ENCODE data around the gene ZNF512B. TPM values are rescaled to one million over a fixed set of nuclear protein-coding genes. Genes with fewer than 3 reads are reported as not detected.

Gene ZNF512B
- total RNA-seq, 2 experiments from 2014 or later: 7.2 to 14.3 TPM

DNA sequence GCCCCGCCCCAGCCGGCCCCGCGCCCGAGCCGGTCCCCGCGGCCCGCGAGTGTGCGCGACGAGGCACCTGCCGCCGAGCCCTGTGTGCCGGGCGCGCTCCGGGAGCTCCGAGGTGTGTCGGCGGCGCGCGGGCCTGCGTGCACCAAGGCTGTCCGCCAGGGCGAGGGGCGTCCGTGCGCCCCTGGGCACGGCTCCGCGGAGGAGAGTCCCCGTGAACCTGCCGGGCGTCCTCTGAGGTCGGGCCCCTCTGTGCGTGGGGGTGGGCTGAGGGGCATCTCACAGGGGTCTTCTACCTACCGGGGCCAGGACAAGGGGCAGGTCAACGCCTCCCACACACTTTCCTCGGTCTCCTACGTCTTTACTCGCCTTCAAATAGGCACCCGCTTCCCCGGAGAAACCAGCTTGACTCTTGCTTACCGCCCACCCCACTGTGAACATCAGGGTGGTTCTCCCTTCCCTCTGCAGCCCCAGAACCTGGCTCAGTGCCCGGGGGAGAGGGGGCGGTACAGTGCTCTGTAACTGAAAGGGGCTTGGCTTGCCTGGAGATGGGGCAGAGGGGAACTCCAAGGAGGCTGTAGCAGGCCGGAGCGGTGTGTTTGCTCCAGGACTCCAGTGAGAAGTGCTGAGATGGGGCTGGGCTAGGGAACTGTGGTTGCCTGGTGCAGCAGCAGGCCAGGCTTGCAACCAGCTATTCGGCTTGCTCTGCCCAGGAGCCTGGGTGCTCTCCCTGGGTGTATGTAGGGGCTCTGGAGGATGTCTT lies 10.0 kb upstream of the ZNF512B start, which contains the start of gene SAMD10:
Gene SAMD10 (minus strand): TSS at position 86 of the 760 bp plus-strand sequence. CDS start 175 bp downstream, outside the sequence.
- Histone ChIP-seq H3K79me2 (ENCODE audit: insufficient read depth, low read depth, low read length) (peaks cover 14% of the 10 kb centered on the region), H3K4me2 (ENCODE audit: low read length) (peak within 1 kb of the TSS; percentile 96), H2AFZ (ENCODE audit: low read length) (peak within 1 kb of the TSS; percentile 50), H3K4me3 (ENCODE audit: low read depth, low read length, poor library complexity, severe bottlenecking) (peak within 1 kb of the TSS; percentile 82), H3K9me3 (ENCODE audit: low read length) (no peaks in the 10 kb centered on the region), H4K20me1 (ENCODE audit: insufficient read depth, low read length) (no peaks in the 10 kb centered on the region), H3K4me1 (ENCODE audit: insufficient read depth, low read length, poor library complexity, severe bottlenecking) (peaks cover 35% of the 10 kb centered on the region), H3K9me2 (ENCODE audit: insufficient read depth, low read length) (no peaks in the 10 kb centered on the region), H3K27ac (ENCODE audit: low read depth, low read length, poor library complexity, severe bottlenecking) (peak within 1 kb of the TSS; percentile 89), H3K36me3 (ENCODE audit: insufficient read depth, low read length) (peaks cover 27% of the 10 kb centered on the region)
- peak; percentile 73 for DNase-seq (ENCODE audit: low spot score)
- ChIA-PET POLR2A (interaction anchor here (1.3 kb wide), 1 partner anchor 23 kb away, joined by 4 read pairs; no protein-coding TSS in a partner anchor), CTCF (ENCODE audit: unreplicated experiment) (interaction anchor here (0.9 to 1.2 kb wide), 3 partner anchors 81 to 140 kb away, joined by 3 to 4 read pairs (median 3); no protein-coding TSS in a partner anchor)
- no peak for TF ChIP-seq EZH2phosphoT487 (IDR thresholded peaks at IDR 0.05; ENCODE audit: borderline replicate concordance, low read depth, low read length)
- TF ChIP-seq, protein P1, sequence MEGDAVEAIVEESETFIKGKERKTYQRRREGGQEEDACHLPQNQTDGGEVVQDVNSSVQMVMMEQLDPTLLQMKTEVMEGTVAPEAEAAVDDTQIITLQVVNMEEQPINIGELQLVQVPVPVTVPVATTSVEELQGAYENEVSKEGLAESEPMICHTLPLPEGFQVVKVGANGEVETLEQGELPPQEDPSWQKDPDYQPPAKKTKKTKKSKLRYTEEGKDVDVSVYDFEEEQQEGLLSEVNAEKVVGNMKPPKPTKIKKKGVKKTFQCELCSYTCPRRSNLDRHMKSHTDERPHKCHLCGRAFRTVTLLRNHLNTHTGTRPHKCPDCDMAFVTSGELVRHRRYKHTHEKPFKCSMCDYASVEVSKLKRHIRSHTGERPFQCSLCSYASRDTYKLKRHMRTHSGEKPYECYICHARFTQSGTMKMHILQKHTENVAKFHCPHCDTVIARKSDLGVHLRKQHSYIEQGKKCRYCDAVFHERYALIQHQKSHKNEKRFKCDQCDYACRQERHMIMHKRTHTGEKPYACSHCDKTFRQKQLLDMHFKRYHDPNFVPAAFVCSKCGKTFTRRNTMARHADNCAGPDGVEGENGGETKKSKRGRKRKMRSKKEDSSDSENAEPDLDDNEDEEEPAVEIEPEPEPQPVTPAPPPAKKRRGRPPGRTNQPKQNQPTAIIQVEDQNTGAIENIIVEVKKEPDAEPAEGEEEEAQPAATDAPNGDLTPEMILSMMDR (conservative IDR thresholded peaks at IDR 0.05; ENCODE audit: low read length): 0 out of 2 replicates have a peak, but pooled peaks have one; percentile 16
- BruUV-seq (replicated peaks): no TSS peak
- intact Hi-C loops (cut with micrococcal nuclease; ENCODE audit: unreplicated experiment): loop anchor here (1.0 to 10.0 kb wide), 3 partner anchors 98 to 355 kb away; partner anchors contain the start of genes GMEB2 and RGS19

DNA sequence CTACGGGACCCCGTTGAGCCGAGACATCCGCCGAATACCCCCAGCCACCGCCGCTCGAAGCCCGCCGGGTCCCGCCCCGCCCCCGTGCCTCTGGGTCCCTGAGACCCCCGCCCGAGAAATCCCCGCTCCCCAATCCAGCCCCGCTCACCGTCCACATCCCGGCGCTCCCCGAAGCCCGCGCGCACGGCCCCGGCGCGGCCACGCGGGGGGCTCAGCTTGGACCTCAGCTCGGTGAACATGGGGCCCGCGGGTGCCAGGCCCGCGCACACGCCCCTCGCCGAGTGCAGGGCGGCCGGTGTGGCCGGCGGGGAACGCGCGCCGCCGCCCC lies 9.5 kb upstream of the ZNF512B start:
- TF ChIP-seq, protein P1 (conservative IDR thresholded peaks at IDR 0.05; ENCODE audit: low read length): no peak
- no peaks in the 10 kb centered on the region for H4K20me1 ChIP-seq (ENCODE audit: insufficient read depth, low read length)
- peak overlapping the region; percentile 50; the same call in 1 of the 2 replicates for H2AFZ ChIP-seq (ENCODE audit: low read length)
- peaks cover 14% of the 10 kb centered on the region for H3K79me2 ChIP-seq (ENCODE audit: insufficient read depth, low read depth, low read length)
- H3K9me3 ChIP-seq (ENCODE audit: low read length): no peaks in the 10 kb centered on the region
- ChIA-PET CTCF (ENCODE audit: unreplicated experiment) (no interaction called here), POLR2A (no interaction called here)
- peak overlapping the region; percentile 82 for H3K4me3 ChIP-seq (ENCODE audit: low read depth, low read length, poor library complexity, severe bottlenecking)
- H3K4me1 ChIP-seq (ENCODE audit: insufficient read depth, low read length, poor library complexity, severe bottlenecking): peaks cover 35% of the 10 kb centered on the region
- H3K4me2 ChIP-seq (ENCODE audit: low read length): peak overlapping the region; percentile 96
- peaks cover 22% of the 10 kb centered on the region for H3K36me3 ChIP-seq (ENCODE audit: insufficient read depth, low read length)
- no peak for DNase-seq (ENCODE audit: low spot score)
- no peaks in the 10 kb centered on the region for H3K9me2 ChIP-seq (ENCODE audit: insufficient read depth, low read length)
- intact Hi-C loops (cut with micrococcal nuclease; ENCODE audit: unreplicated experiment): loop anchor here (10.0 kb wide), 1 partner anchor 354 kb away; the partner anchor contains the start of gene GMEB2
- no TSS peak for BruUV-seq (replicated peaks)
- peak overlapping the region; percentile 89 for H3K27ac ChIP-seq (ENCODE audit: low read depth, low read length, poor library complexity, severe bottlenecking)
